ENCODE data around the gene AARS2. TPM values are rescaled to one million over a fixed set of nuclear protein-coding genes. Genes with fewer than 3 reads are reported as not detected.

AARS2 gene
- total and polyA plus RNA-seq, 2 of the 8 experiments (the other 6 are each of a cell fraction or from before 2014, with no cell fraction given) = 8.6 to 20.4 TPM

GRCh38 chr6:44316481-44316880 is 3.3 kb upstream of the AARS2 start:
- Histone ChIP-seq H3K56ac (replicated peaks; ENCODE audit: insufficient read length, low read depth, low read length) (no peak overlapping the region), H2BK12ac (ENCODE audit: low read depth, low read length) (no peak overlapping the region), H3K18ac (ENCODE audit: extremely low read depth, low read length) (no peak overlapping the region), H3K4me1 (replicated peaks in 1 of 4; ENCODE audit: control insufficient read depth in 3 of 4, insufficient read depth in 4 of 4, low read length in 3 of 4) (peaks cover 3 to 6% (median 3%) of the 10 kb centered on the region in 4 experiments), H3K27me3 (replicated peaks in 1 of 4; ENCODE audit: control insufficient read depth in 3 of 4, extremely low read depth in 1 of 4, insufficient read depth in 3 of 4, low read length in 3 of 4) (peaks cover 0 to 2% (median 0%) of the 10 kb centered on the region in 4 experiments; a peak in 1 of 7 replicates), H2BK120ac (replicated peaks; ENCODE audit: low read depth, low read length) (no peak overlapping the region), H3K4me3 (ENCODE audit: extremely low read depth in 1 of 4, insufficient read depth in 2 of 4, low read depth in 3 of 4, low read length in 4 of 4) (no peak overlapping the region), H3K79me1 (ENCODE audit: low read depth, low read length) (peaks cover 3% of the 10 kb centered on the region; the same call in 1 of the 2 replicates), H3K14ac (ENCODE audit: insufficient read length) (no peak overlapping the region), H3K4me2 (ENCODE audit: insufficient read depth in 1 of 2, low read depth in 2 of 2, low read length in 2 of 2) (no peak overlapping the region), H2BK15ac (ENCODE audit: low read length) (no peak overlapping the region), H4K20me1 (replicated peaks in 1 of 2; ENCODE audit: control insufficient read depth in 1 of 2, insufficient read depth in 2 of 2, low read length in 2 of 2) (no peaks in the 10 kb centered on the region), H3K23ac (ENCODE audit: insufficient read length) (no peak overlapping the region), H3K36me3 (ENCODE audit: control insufficient read depth in 2 of 4, insufficient read depth in 4 of 4, low read length in 3 of 4) (peaks cover 0 to 5% (median 3%) of the 10 kb centered on the region in 4 experiments; a peak in 4 of 8 replicates), H3K4ac (replicated peaks; ENCODE audit: insufficient read length, low read depth, low read length) (no peak overlapping the region), H2BK5ac (ENCODE audit: low read depth, low read length) (no peak overlapping the region), H3K79me2 (ENCODE audit: control insufficient read depth in 1 of 2, insufficient read depth in 2 of 2, low read length in 2 of 2) (peaks cover 0 to 12% of the 10 kb centered on the region in 2 experiments; a peak in 2 of 4 replicates), H3K23me2 (ENCODE audit: low read depth, low read length) (peaks cover 4% of the 10 kb centered on the region), H3K9ac (replicated peaks in 1 of 4; ENCODE audit: extremely low read depth in 1 of 4, low read depth in 3 of 4, low read length in 3 of 4) (no peak overlapping the region), H2AK5ac (ENCODE audit: low read depth, low read length) (no peak overlapping the region), H3K27ac (ENCODE audit: low read depth, low read length) (no peak overlapping the region), H2AFZ (ENCODE audit: low read length) (no peak overlapping the region), H4K91ac (replicated peaks; ENCODE audit: insufficient read length, low read length) (no peak overlapping the region), H4K5ac (ENCODE audit: insufficient read length, low read depth, low read length) (no peak overlapping the region), H2BK20ac (ENCODE audit: low read length) (no peak overlapping the region), H4K8ac (ENCODE audit: extremely low read depth, insufficient read depth, low read length) (no peak overlapping the region), H3K9me3 (ENCODE audit: insufficient read depth in 2 of 2, low read depth in 1 of 2, low read length in 1 of 2) (no peaks in the 10 kb centered on the region)
- TF ChIP-seq MAX (IDR thresholded peaks at IDR 0.05) (no peak), RNF2 (IDR thresholded peaks at IDR 0.05; ENCODE audit: borderline replicate concordance, low read depth, low read length, missing control alignments, poor library complexity, severe bottlenecking) (no peak), CBX8 (IDR thresholded peaks at IDR 0.05; ENCODE audit: borderline replicate concordance, low read depth, low read length) (no peak), HDAC6 (IDR thresholded peaks at IDR 0.05; ENCODE audit: low read depth, low read length) (no peak)
- no peak for FAIRE-seq
- ChIA-PET CTCF (ENCODE audit: partially characterized antibody) (interaction anchor here (0.6 kb wide), 1 partner anchor 25 kb away, joined by 3 read pairs; no protein-coding TSS in a partner anchor), POLR2A (ENCODE audit: partially characterized antibody) (interaction anchor here (0.8 kb wide), 1 partner anchor 45 kb away, joined by 3 read pairs; no protein-coding TSS in a partner anchor)
- DNase-seq (ENCODE audit: low read depth in 1 of 2, low spot score in 2 of 2) = no peak
- WGBS, 2 experiments (ENCODE audit: extremely low coverage in 1 of 2, insufficient coverage in 1 of 2, insufficient read length in 1 of 2, insufficient replicate concordance in 2 of 2, low coverage in 1 of 2, low lambda C conversion rate in 2 of 2, missing lambda C conversion rate in 1 of 2) = 93% methylated on average over 12 of the region's 12 CpGs; no CpG with 5 or more reads in 1 of the 2 experiments
